GM23248 (cell line): ENCODE results near the gene STX18. TPM values are rescaled to one million over a fixed set of nuclear protein-coding genes. Genes with fewer than 3 reads are reported as not detected.

Source experiments
- DNase-seq: peaks from one replicate; pipeline ENCODE4 v3.0.0-alpha.2; 2015
- H2AFZ ChIP-seq: fragments of 200-600 bp; sonication (generic); 2 replicates; pipeline ENCODE4 v1.6.1; 2016; ENCODE audit warnings: antibody characterized with exemption
- H3F3A ChIP-seq: fragments of 200-600 bp; sonication (generic); 2 replicates; pipeline ENCODE4 v1.6.1; 2016; ENCODE audit warnings: mild to moderate bottlenecking, antibody characterized with exemption, mixed run types; ENCODE audit not compliant: insufficient read depth
- H3K27ac ChIP-seq: fragments of 200-600 bp; sonication (generic); 2 replicates; pipeline ENCODE4 v1.5.1; 2016; ENCODE audit warnings: mild to moderate bottlenecking
- H3K27me3 ChIP-seq: fragments of 200-600 bp; sonication (generic); replicated peaks from 2 replicates; pipeline ENCODE4 v1.6.1; 2016; ENCODE audit warnings: mild to moderate bottlenecking; ENCODE audit not compliant: insufficient read depth
- H3K36me3 ChIP-seq: fragments of 200-600 bp; sonication (generic); 2 replicates; pipeline ENCODE4 v1.6.1; 2016; ENCODE audit warnings: low read depth, mild to moderate bottlenecking
- H3K4me1 ChIP-seq: fragments of 200-600 bp; sonication (generic); 2 replicates; pipeline ENCODE4 v1.6.1; 2016; ENCODE audit warnings: mild to moderate bottlenecking; ENCODE audit not compliant: insufficient read depth
- H3K4me2 ChIP-seq: fragments of 200-600 bp; sonication (generic); one replicate; pipeline ENCODE4 v1.6.1; 2016; ENCODE audit warnings: mild to moderate bottlenecking; ENCODE audit not compliant: unreplicated experiment
- H3K4me3 ChIP-seq: fragments of 200-600 bp; sonication (generic); 2 replicates; pipeline ENCODE4 v1.5.1; 2016; ENCODE audit warnings: mild to moderate bottlenecking
- H3K79me2 ChIP-seq: fragments of 200-600 bp; sonication (generic); 2 replicates; pipeline ENCODE4 v1.6.1; 2016; ENCODE audit warnings: mild to moderate bottlenecking; ENCODE audit not compliant: insufficient read depth
- H3K9ac ChIP-seq: fragments of 200-600 bp; sonication (generic); 2 replicates; pipeline ENCODE4 v1.6.1; 2016; ENCODE audit warnings: mild to moderate bottlenecking
- H3K9me2 ChIP-seq: fragments of 200-600 bp; sonication (generic); 2 replicates; pipeline ENCODE4 v1.6.1; 2016; ENCODE audit warnings: mixed run types, mild to moderate bottlenecking, moderate library complexity; ENCODE audit not compliant: insufficient read depth
- H3K9me3 ChIP-seq: fragments of 200-600 bp; sonication (generic); one replicate; pipeline ENCODE4 v1.6.1; 2017; ENCODE audit warnings: low read depth
- H4K20me1 ChIP-seq: fragments of 200-600 bp; sonication (generic); 2 replicates; pipeline ENCODE4 v1.6.0; 2016; ENCODE audit not compliant: insufficient read depth
- EZH2 ChIP-seq: fragments of 200-600 bp; sonication (generic); IDR thresholded peaks from 2 replicates; pipeline ENCODE4 v1.6.1; 2018; ENCODE audit warnings: antibody characterized with exemption, mild to moderate bottlenecking; ENCODE audit not compliant: insufficient read depth, poor library complexity, severe bottlenecking
- EZH2phosphoT487 ChIP-seq: fragments of 200-600 bp; sonication (generic); IDR thresholded peaks from 2 replicates; pipeline ENCODE4 v1.6.1; 2018; ENCODE audit warnings: antibody characterized with exemption, moderate library complexity, mild to moderate bottlenecking, low read depth; ENCODE audit not compliant: insufficient read depth
- WGBS, 2 experiments: methylation state at CpG; one replicate each; pipeline ENCODE4 v1.1.6; 2015 to 2017; ENCODE audit warnings: low lambda C conversion rate in 2 of 2, low coverage in 1 of 2; ENCODE audit errors: missing lambda C conversion rate in 2 of 2; 5-methylcytosine and 5-hydroxymethylcytosine counted together
- in situ Hi-C: fragments of 300-500 bp; cut with MboI; formaldehyde crosslinking; loops from 2 replicates; pipeline ENCODE4 v1.15.0; 2020
- polyA plus RNA-seq: library from polyadenylated mRNA; unstranded; fragments of >200 nt; fragmentation: Nextera tagmentation; extraction: Ambion mirVana; gene quantifications from 2 replicates; pipeline ENCODE4 v1.2.1, GENCODE V29; 2016
- total RNA-seq: library from RNA; depleted of rRNA; stranded (reverse); fragments of >200 nt; shearing (Covaris generic); gene quantifications from 2 replicates; pipeline ENCODE4 v1.2.3, GENCODE V29; 2014; rRNA removed

Gene STX18
- 35.0 and 42.6 TPM in 2 replicates for total RNA-seq
- 39.2 and 40.5 TPM in 2 replicates for polyA plus RNA-seq

GRCh38 chr4:4541661-4542570 lies at the start of gene STX18:
Gene STX18 (minus strand): TSS chr4:4542048. CDS start chr4:4541964, 84 bp downstream.
- TF ChIP-seq EZH2phosphoT487 (no peak), EZH2 (no peak)
- H3K9me2 ChIP-seq: no peaks in the 10 kb centered on the region
- H3K4me1 ChIP-seq: peaks cover 27% of the 10 kb centered on the region
- peak within 1 kb of the TSS; percentile 97 for H3K9ac ChIP-seq
- H3K36me3 ChIP-seq: no peaks in the 10 kb centered on the region
- H3K4me2 ChIP-seq: peak within 1 kb of the TSS; percentile 99
- peak within 1 kb of the TSS; percentile 96 for H3K4me3 ChIP-seq
- H3F3A ChIP-seq: no peaks in the 10 kb centered on the region
- H4K20me1 ChIP-seq: no peaks in the 10 kb centered on the region
- no peaks in the 10 kb centered on the region for H3K27me3 ChIP-seq
- WGBS, 2 experiments: 1% methylated on average over 73 to 75 of the region's 76 CpGs
- in situ Hi-C loops: no loop called here
- peaks cover 58% of the 10 kb centered on the region for H3K79me2 ChIP-seq
- peak within 1 kb of the TSS; percentile 99 for H2AFZ ChIP-seq
- DNase-seq: peak; percentile 89
- peak within 1 kb of the TSS; percentile 91 for H3K27ac ChIP-seq
- no peaks in the 10 kb centered on the region for H3K9me3 ChIP-seq

- H3K9me3 ChIP-seq: no peaks in the 10 kb centered on the region
- in situ Hi-C loops: no loop called here
- no peaks in the 10 kb centered on the region for H3K27me3 ChIP-seq
- WGBS, 2 experiments: 17 to 29% methylated on average over 4 of the region's 4 CpGs
- H4K20me1 ChIP-seq: no peaks in the 10 kb centered on the region
- H3K4me1 ChIP-seq: peaks cover 23% of the 10 kb centered on the region
- H3K4me3 ChIP-seq: peak overlapping the region; percentile 4; the same call in 1 of the 2 replicates
- H3K9ac ChIP-seq: peak overlapping the region; percentile 24
- TF ChIP-seq EZH2: no peak
- no peak for TF ChIP-seq EZH2phosphoT487
- H3K27ac ChIP-seq: peak overlapping the region; percentile 55
- no peaks in the 10 kb centered on the region for H3K79me2 ChIP-seq
- peak overlapping the region; percentile 21; the same call in 1 of the 2 replicates for H2AFZ ChIP-seq
- no peaks in the 10 kb centered on the region for H3K36me3 ChIP-seq
- DNase-seq: peak; percentile 31
- H3K9me2 ChIP-seq: no peaks in the 10 kb centered on the region
- peaks cover 20% of the 10 kb centered on the region for H3F3A ChIP-seq
- peak overlapping the region; percentile 59 for H3K4me2 ChIP-seq
Observed at GRCh38 chr4:4591071-4591470, 49.2 kb upstream of the STX18 start.

- no peaks in the 10 kb centered on the region for H3K79me2 ChIP-seq
- H3K9ac ChIP-seq: peak overlapping the region; percentile 24
- H3K27ac ChIP-seq: peak overlapping the region; percentile 55
- H3F3A ChIP-seq: peaks cover 25% of the 10 kb centered on the region
- peaks cover 28% of the 10 kb centered on the region for H3K4me1 ChIP-seq
- no peak for TF ChIP-seq EZH2
- TF ChIP-seq EZH2phosphoT487: no peak
- H2AFZ ChIP-seq: peak overlapping the region; percentile 21; the same call in 1 of the 2 replicates
- in situ Hi-C loops: no loop called here
- peak overlapping the region; percentile 59 for H3K4me2 ChIP-seq
- peak overlapping the region; percentile 4; the same call in 1 of the 2 replicates for H3K4me3 ChIP-seq
- 3 to 4% methylated on average over 7 of the region's 7 CpGs for WGBS, 2 experiments
- H3K9me2 ChIP-seq: no peaks in the 10 kb centered on the region
- no peaks in the 10 kb centered on the region for H3K27me3 ChIP-seq
- no peaks in the 10 kb centered on the region for H4K20me1 ChIP-seq
- DNase-seq: peak; percentile 79
- H3K36me3 ChIP-seq: no peaks in the 10 kb centered on the region
- no peaks in the 10 kb centered on the region for H3K9me3 ChIP-seq
Observed at GRCh38 chr4:4590546-4590945, 48.7 kb upstream of the STX18 start.

- no peaks in the 10 kb centered on the region for H3K27me3 ChIP-seq
- no peaks in the 10 kb centered on the region for H4K20me1 ChIP-seq
- TF ChIP-seq EZH2: no peak
- no peak for TF ChIP-seq EZH2phosphoT487
- peak overlapping the region; percentile 35 for H3K9ac ChIP-seq
- H2AFZ ChIP-seq: peak overlapping the region; percentile 16; the same call in 1 of the 2 replicates
- no peaks in the 10 kb centered on the region for H3K9me3 ChIP-seq
- H3F3A ChIP-seq: peaks cover 34% of the 10 kb centered on the region
- in situ Hi-C loops: no loop called here
- peak overlapping the region; percentile 25; the same call in 1 of the 2 replicates for H3K4me3 ChIP-seq
- H3K36me3 ChIP-seq: no peaks in the 10 kb centered on the region
- no peaks in the 10 kb centered on the region for H3K9me2 ChIP-seq
- no peaks in the 10 kb centered on the region for H3K79me2 ChIP-seq
- peak; percentile 88 for DNase-seq
- 29 to 30% methylated on average over 3 of the region's 3 CpGs for WGBS, 2 experiments
- peaks cover 29% of the 10 kb centered on the region for H3K4me1 ChIP-seq
- H3K4me2 ChIP-seq: peak overlapping the region; percentile 61
- peak overlapping the region; percentile 91 for H3K27ac ChIP-seq
Observed at GRCh38 chr4:4585012-4585670, 43.3 kb upstream of the STX18 start.
